ENCODE data around the gene REEP3.
"Not testable (repeated sequence)": the region's sequence is repeated elsewhere in the genome, so short reads cannot be mapped to it uniquely, and the experiment has no call there.

Gene REEP3

DNA sequence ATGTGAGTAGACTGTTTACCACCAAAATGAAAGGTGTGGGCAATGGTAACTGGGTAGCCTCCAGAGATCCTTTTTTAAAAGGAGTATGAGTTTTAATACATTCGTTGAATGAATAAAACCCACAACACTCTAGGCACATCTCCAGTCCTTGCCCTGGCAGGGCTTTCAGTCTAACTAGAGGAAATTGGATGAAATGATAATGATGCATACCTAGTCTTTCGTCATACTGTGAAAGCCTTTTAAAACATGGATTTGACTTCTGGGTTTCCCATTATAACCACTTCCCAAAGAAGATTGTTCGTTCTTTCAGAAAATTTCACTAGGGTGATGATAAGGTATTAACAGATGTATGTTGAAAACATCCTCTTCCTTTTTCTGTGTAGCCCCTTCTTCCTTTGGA is 110.8 kb downstream of the REEP3 start:
- DNase-seq: no peak

GRCh38 chr10:63633677-63634487 is 112.7 kb downstream of the REEP3 start:
- DNase-seq: peak; percentile 65

DNA sequence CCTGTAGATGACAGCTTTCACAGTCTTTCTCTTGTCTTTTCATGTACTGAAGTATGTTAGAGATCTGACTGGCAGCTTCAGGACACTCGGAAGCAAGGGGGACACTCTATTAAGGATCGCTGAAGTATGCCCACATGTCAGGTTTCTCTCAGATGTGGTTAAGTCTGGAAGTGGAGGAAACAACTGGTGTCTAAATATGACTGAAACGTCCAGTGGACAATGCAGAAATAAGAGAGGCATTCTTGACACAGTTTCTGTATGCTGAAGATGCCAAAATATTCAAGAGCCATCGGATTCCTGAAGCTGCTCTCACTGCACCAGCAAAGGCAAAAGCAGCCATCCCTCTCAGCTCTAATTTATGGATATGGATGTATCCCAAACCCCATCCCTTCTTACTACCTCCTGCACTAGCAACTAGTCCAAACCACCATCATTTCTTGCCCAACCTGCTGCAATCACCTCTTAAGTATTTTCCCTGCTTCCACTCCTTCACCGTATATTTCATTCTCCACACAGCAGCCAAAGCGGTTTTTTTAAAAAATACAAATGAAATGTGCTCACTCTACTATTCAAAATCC is 113.4 kb downstream of the REEP3 start:
- no peak for DNase-seq

DNA sequence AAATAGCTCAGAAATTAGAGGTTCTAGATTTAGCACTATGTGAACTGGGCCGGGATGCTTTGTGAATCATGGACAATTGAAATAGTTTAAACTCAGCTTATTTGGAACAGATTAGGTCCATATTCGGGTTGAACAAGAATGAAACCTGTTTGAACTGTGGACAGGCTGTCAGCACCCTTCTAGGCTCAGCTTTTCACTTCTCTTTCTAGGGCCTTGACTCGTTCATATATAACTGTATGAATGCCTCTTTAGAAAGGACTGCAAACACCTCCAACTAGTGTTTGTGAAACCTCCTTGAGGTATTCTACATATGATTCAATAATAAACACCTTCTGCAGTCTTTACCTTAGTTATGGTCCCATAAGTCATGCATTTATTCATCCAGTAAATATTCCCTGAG is 115.6 kb downstream of the REEP3 start:
- DNase-seq: no peak

GRCh38 chr10:63637901-63638327 is 116.7 kb downstream of the REEP3 start:
- peak; percentile 50 for DNase-seq

GRCh38 chr10:63641366-63641765 is 120.2 kb downstream of the REEP3 start:
- DNase-seq: no peak

DNA sequence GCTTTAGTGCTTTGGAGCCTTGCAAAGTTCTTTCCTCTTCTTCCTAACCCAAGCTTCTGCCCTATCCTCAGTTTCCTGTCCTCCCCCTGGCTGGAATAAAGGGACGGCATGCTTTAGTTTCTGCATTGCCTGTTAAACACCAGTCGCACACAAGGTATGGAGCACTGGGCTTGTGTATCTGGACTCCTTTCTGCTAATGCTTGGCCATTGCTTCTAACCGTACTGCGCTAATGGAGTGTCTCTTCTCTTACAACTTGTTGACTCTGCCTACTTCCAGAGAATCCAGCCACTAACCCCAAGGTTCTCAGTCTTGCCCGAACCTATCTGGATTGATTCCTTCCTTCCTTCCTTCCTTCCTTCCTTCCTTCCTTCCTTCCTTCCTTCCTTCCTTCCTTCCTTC is 120.6 kb downstream of the REEP3 start:
- DNase-seq: no peak

GRCh38 chr10:63642808-63643207 is 121.6 kb downstream of the REEP3 start:
- no peak for DNase-seq

- DNase-seq: no peak
Observed at GRCh38 chr10:63644418-63645142, 123.4 kb downstream of the REEP3 start.

DNA sequence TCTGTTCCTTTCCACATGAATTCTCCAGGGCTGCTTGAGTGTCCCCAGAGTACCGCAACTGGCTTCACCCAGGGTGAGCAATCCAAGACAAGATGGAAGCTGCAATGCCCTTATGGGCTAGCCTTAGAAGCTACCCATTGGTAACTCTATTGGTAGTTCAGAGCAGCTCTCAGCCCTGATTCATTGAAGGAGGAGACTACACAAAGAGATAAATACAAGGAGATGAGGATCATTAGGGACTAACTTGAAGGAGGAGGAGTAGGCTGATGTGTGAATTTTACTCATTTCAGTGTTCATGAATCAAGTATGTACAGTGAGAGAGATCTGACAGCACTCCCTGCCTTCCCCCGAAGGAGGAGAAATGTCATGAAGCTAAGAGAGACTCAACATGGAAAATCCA is 124.0 kb downstream of the REEP3 start:
- DNase-seq: no peak

DNA sequence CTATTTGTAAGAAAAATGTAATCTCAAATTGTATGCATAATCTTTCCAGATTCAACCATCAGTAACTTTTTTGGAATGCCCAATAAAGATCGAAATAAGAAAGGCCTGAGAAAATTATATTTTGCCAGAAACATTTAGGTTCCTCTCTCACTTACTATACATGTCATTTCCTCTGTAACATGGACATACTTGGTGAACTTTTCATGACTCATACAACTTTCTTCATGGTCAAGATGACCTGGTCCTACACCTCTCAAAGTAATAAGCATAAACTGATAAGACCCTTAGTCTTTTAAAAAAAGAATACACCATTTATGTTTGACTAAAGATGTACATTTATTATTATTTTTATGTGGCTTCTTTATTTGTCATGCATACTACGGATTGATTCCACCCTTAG is 125.3 kb downstream of the REEP3 start:
- DNase-seq: no peak

- peak; percentile 8 for DNase-seq
Observed at GRCh38 chr10:63651864-63652263, 130.7 kb downstream of the REEP3 start.

DNA sequence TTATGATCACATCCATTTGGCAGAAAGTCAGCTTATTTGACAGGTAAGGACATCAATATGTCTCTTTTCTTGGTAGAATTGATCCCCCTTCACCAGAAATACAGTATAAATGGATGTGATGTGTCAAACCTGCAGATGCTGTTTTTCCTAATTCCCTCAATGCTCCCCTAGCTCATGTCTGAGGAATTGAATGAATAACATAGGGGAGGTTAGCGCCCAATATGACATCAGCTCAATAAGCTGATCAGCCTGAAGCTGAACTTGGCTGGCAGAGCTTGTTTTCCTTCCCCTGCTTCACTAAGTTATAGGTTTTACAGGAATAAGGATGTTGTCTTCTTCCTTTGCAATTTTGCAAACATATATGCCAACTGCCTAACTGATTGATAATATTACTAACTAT is 132.5 kb downstream of the REEP3 start:
- no peak for DNase-seq

DNA sequence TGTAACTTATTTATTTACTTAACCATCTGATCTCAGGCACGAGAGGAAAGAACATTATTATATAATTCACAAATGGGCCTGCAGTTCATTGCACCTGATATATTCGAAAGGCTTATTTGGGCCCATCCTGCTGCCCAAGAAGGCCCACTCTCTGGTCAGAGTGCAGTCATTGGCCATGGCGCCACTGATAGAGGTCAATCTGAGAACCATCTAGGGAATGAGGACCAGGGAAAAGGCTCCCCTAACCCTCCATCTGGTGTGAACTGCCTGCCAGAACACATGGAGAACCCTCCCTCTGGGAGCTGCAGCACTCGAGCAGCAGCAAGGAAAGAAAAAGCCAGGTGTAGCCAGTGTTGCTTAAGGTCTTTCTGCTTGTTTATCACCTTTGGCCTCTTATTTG is 136.6 kb downstream of the REEP3 start:
- DNase-seq: peak; percentile 44

DNA sequence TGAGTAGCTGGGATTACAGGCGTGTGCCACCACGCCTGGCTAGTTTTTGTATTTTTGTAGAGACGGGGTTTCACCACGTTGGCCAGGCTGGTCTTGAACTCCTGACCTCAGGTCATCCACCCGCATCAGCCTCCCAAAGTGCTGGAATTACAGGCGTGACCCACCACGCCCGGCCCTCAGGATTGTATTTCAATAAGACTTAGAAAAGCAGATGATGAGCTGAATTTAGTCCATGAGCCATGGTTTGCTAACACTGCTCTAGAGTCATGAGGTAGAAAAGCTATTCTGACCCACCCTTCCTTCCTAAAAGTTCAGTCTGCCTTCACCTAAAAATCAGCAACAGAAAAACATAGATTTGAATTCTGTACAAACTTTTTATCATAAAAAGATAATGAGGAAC is 139.7 kb downstream of the REEP3 start:
- not testable (repeated sequence) for DNase-seq

DNA sequence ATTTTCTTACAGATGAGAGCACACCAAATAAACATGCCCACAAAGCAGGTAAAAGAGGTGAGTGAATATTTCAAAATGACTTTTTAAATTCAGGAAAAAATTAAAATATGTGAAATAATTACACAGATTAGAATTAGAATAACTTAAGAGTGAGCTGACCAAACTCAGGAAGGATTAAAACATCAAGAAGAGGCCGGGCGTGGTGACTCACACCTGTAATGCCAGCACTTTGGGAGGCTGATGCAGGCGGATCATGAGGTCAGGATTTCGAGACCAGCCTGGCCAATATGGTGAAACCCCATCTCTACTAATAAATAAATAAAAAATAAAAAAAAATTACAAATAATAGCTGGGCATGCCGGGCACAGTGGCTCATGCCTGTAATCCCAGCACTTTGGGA is 140.1 kb downstream of the REEP3 start:
- no peak for DNase-seq

- peak; percentile 78 for DNase-seq
Observed at GRCh38 chr10:63664341-63664885, 143.2 kb downstream of the REEP3 start.

GRCh38 chr10:63665006-63665580 is 143.9 kb downstream of the REEP3 start:
- peak; percentile 82 for DNase-seq

- no peak for DNase-seq
Observed at GRCh38 chr10:63665670-63666134, 144.5 kb downstream of the REEP3 start.

GRCh38 chr10:63666836-63667383 is 145.7 kb downstream of the REEP3 start:
- no peak for DNase-seq

DNA sequence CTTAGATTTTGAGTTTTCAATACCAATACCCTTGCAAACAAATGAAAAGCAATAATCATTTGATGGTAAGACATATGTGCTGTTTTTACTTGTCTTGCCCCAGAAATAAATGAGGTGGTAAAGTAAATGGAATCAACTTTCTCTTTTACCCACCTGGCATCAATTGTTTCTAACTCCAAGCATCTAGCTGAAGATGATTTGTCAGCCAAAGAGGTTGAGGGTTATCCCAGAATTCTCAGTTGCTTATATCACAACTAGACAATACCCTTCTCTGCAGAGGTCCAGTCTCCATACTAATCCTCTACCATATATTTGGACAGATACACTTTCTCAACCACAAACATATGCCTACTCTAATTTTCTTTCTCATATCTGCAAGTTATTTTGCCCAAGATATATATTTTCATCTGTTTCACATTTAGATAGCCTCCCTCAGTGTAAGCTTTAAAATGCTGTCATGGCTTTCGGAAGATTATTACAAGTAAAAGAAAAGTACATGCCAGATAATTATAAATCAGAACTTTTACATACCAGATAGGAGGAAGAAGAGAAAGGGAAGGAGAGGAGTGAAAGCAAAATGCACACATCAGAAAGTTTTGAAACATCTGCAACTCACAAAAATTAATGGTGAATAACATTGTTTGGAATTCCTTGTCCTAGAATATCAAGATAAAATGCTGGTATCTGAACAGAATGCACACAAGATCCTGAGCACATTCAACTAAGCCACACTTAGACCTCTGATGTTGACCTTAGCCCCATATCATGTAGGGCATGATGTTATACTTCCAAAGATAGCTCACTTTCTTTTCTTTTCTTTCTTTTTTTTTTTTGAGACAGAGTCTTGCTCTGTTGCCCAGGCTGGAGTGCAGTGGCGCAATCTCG is 146.6 kb downstream of the REEP3 start:
- no peak for DNase-seq
